Jurkat, Clone E6-1 (cell line): ENCODE results near the gene MFAP3.
"Not testable (repeated sequence)": the region's sequence is repeated elsewhere in the genome, so short reads cannot be mapped to it uniquely, and the experiment has no call there.

Experiments
- DNase-seq: peaks from one replicate; pipeline ENCODE4 v3.0.0-alpha.2; 2011; ENCODE audit warnings: low read depth, low spot score
- H3K4me3 ChIP-seq: 2 replicates; pipeline ENCODE4 v1.5.1; 2011; ENCODE audit warnings: mild to moderate bottlenecking, low read length, control low read depth, moderate library complexity

MFAP3 gene

GRCh38 chr5:154046486-154046885, 7.7 kb downstream of the MFAP3 start:
- DNase-seq = no peak
- no peak overlapping the region for H3K4me3 ChIP-seq

- DNase-seq = no peak
- no peak overlapping the region for H3K4me3 ChIP-seq
These were observed 8.6 kb downstream of the MFAP3 start for GRCh38 chr5:154047324-154047723.

- no peak for DNase-seq
- no peak overlapping the region for H3K4me3 ChIP-seq
These were observed 10.9 kb downstream of the MFAP3 start for GRCh38 chr5:154049636-154050035.

GRCh38 chr5:154053468-154053867, 14.7 kb downstream of the MFAP3 start:
- no peak for DNase-seq

GRCh38 chr5:154055201-154055600, 16.4 kb downstream of the MFAP3 start:
- no peak for DNase-seq
- H3K4me3 ChIP-seq = no peak overlapping the region

More at GRCh38 chr5:154053468-154053867, 14.7 kb downstream of the MFAP3 start:
- H3K4me3 ChIP-seq = no peak overlapping the region

- H3K4me3 ChIP-seq = peak overlapping the region; percentile 37
- DNase-seq = peak; percentile 20
These were observed 19.6 kb downstream of the MFAP3 start for GRCh38 chr5:154058055-154059038.

GRCh38 chr5:154059039-154059430, 20.3 kb downstream of the MFAP3 start:
- peak overlapping the region; percentile 37 for H3K4me3 ChIP-seq
- peak; percentile 82 for DNase-seq

- DNase-seq = peak; percentile 26
- H3K4me3 ChIP-seq = peak overlapping the region; percentile 37
These were observed 20.8 kb downstream of the MFAP3 start for GRCh38 chr5:154059583-154059982.

- no peak for DNase-seq
- no peak overlapping the region for H3K4me3 ChIP-seq
These were observed 21.8 kb downstream of the MFAP3 start for GRCh38 chr5:154060606-154061005.

- DNase-seq = no peak
- no peak overlapping the region for H3K4me3 ChIP-seq
These were observed 24.6 kb downstream of the MFAP3 start for GRCh38 chr5:154063372-154063771.

- H3K4me3 ChIP-seq = no peak overlapping the region
- no peak for DNase-seq
These were observed 27.2 kb downstream of the MFAP3 start for GRCh38 chr5:154065971-154066370.

GRCh38 chr5:154069854-154070253, 31.1 kb downstream of the MFAP3 start:
- not testable (repeated sequence) for H3K4me3 ChIP-seq, DNase-seq

GRCh38 chr5:154071799-154072413, 33.1 kb downstream of the MFAP3 start:
- no peak overlapping the region for H3K4me3 ChIP-seq
- no peak for DNase-seq

GRCh38 chr5:154072414-154073171, 33.8 kb downstream of the MFAP3 start:
- H3K4me3 ChIP-seq = no peak overlapping the region
- DNase-seq = peak; percentile 71

- DNase-seq = no peak
- no peak overlapping the region for H3K4me3 ChIP-seq
These were observed 37.6 kb downstream of the MFAP3 start for GRCh38 chr5:154076240-154076922.

- no peak for DNase-seq
- H3K4me3 ChIP-seq = no peak overlapping the region
These were observed 38.9 kb downstream of the MFAP3 start for GRCh38 chr5:154077696-154078095.

GRCh38 chr5:154078272-154078671, 39.5 kb downstream of the MFAP3 start:
- no peak for DNase-seq
- H3K4me3 ChIP-seq = no peak overlapping the region

- H3K4me3 ChIP-seq = no peak overlapping the region
These were observed 42.5 kb downstream of the MFAP3 start for GRCh38 chr5:154081246-154081645.

GRCh38 chr5:154084062-154084639, 45.4 kb downstream of the MFAP3 start:
- no peak overlapping the region for H3K4me3 ChIP-seq
- no peak for DNase-seq

More at GRCh38 chr5:154081246-154081645, 42.5 kb downstream of the MFAP3 start:
- DNase-seq = no peak
